GM12878 (cell line): ENCODE measurements around the gene CDH4. TPM values are rescaled to one million over a fixed set of nuclear protein-coding genes. Genes with fewer than 3 reads are reported as not detected.

Experiments used
- ATAC-seq: fragments of 200-7000 bp; cut with Tn5 transposase; 3 replicates; pipeline ENCODE4 v1.9.1; 2020; ENCODE audit warnings: mild to moderate bottlenecking, moderate library complexity
- BruUV-seq: library from RNA; stranded (reverse); fragments of 400-500 nt; replicated peaks from 2 replicates; lab custom pipeline; 2021; lab: Mats Ljungman, UMichigan
- CTCF ChIA-PET: fragments of 300-600 bp; sonication (Branson Sonifier 250); formaldehyde crosslinking; extraction: SDS; loops from one replicate; lab custom pipeline; 2021; ENCODE audit warnings: inconsistent platforms; lab: Yijun Ruan, JAX
- POLR2A ChIA-PET: fragments of 350-600 bp; formaldehyde crosslinking; extraction: SDS; loops from one replicate; lab custom pipeline; 2021; ENCODE audit warnings: inconsistent platforms; lab: Charles Lee
- RAD21 ChIA-PET: fragments of 300-600 bp; sonication (Branson Sonifier 250); formaldehyde crosslinking; loops from one replicate; lab custom pipeline; 2023; ENCODE audit warnings: antibody characterized with exemption; ENCODE audit not compliant: unreplicated experiment; lab: Charles Lee
- SMC1A ChIA-PET: fragments of 300-600 bp; sonication (Branson Sonifier 250); formaldehyde crosslinking; loops from one replicate; lab custom pipeline; 2023; ENCODE audit not compliant: unreplicated experiment, uncharacterized antibody; lab: Charles Lee
- DNase-seq: peaks from one replicate; pipeline ENCODE4 v3.0.0-alpha.2; 2011; ENCODE audit warnings: low read depth, low spot score
- FAIRE-seq: peaks from 3 replicates; lab custom pipeline; 2011; peaks lifted over from hg19 to GRCh38; lab: Jason Lieb, UNC
- H2AFZ ChIP-seq: 2 replicates; pipeline ENCODE4 v1.6.0; 2011; ENCODE audit warnings: low read depth, low read length, control low read depth; ENCODE audit not compliant: control insufficient read depth
- H3K27ac ChIP-seq: 2 replicates; pipeline ENCODE4 v1.5.1; 2011; ENCODE audit warnings: control low read depth; ENCODE audit not compliant: control insufficient read depth, insufficient read depth
- H3K27me3 ChIP-seq, 2 experiments: replicated peaks in 1 of 2; 2 replicates each; pipeline versions ENCODE4 v1.6.0 to v1.6.1; 2011; ENCODE audit warnings: low read length in 1 of 2; ENCODE audit not compliant: control insufficient read depth in 2 of 2, insufficient read depth in 2 of 2
- H3K36me3 ChIP-seq, 2 experiments: 2 replicates each; pipeline ENCODE4 v1.5.1; 2011; ENCODE audit warnings: low read length in 1 of 2; ENCODE audit not compliant: control insufficient read depth in 2 of 2, insufficient read depth in 2 of 2
- H3K4me1 ChIP-seq: 2 replicates; pipeline ENCODE4 v1.6.1; 2011; ENCODE audit warnings: mild to moderate bottlenecking, low read length, moderate library complexity, mixed read lengths; ENCODE audit not compliant: control insufficient read depth, insufficient read depth
- H3K4me2 ChIP-seq: 2 replicates; pipeline ENCODE4 v1.6.0; 2011; ENCODE audit warnings: control low read depth; ENCODE audit not compliant: control insufficient read depth, insufficient read depth
- H3K4me3 ChIP-seq: fragments of 200-600 bp; sonication (generic); 2 replicates; pipeline ENCODE4 v1.5.1; 2016
- H3K79me2 ChIP-seq: 2 replicates; pipeline ENCODE4 v1.6.0; 2011; ENCODE audit warnings: low read length; ENCODE audit not compliant: control insufficient read depth, insufficient read depth
- H3K9ac ChIP-seq: 2 replicates; pipeline ENCODE4 v1.8.0; 2011; ENCODE audit warnings: low read length, control low read depth, mixed read lengths; ENCODE audit not compliant: control insufficient read depth, insufficient read depth
- H3K9me3 ChIP-seq: replicated peaks from 3 replicates; pipeline ENCODE4 v1.5.1; 2011; ENCODE audit warnings: mild to moderate bottlenecking, low read length; ENCODE audit not compliant: control insufficient read depth, insufficient read depth
- H4K20me1 ChIP-seq: 2 replicates; pipeline ENCODE4 v1.6.0; 2011; ENCODE audit not compliant: control insufficient read depth, insufficient read depth
- BCLAF1 ChIP-seq: fragments of 450-650 bp; IDR thresholded peaks from 2 replicates; pipeline ENCODE4 v1.6.1; 2017; ENCODE audit warnings: antibody characterized with exemption, mild to moderate bottlenecking, moderate library complexity
- CEBPZ ChIP-seq: fragments of 150-350 bp; IDR thresholded peaks from 2 replicates; pipeline ENCODE4 v1.6.1; 2016; ENCODE audit warnings: low read depth, low read length
- ESRRA ChIP-seq: IDR thresholded peaks from 2 replicates; pipeline ENCODE4 v1.6.1; 2012; ENCODE audit warnings: mild to moderate bottlenecking, low read length, improper control_type of control experiment
- MEF2B ChIP-seq: fragments of 450-650 bp; IDR thresholded peaks from 2 replicates; pipeline ENCODE4 v1.6.1; 2018; ENCODE audit warnings: mild to moderate bottlenecking, moderate library complexity; ENCODE audit not compliant: partially characterized antibody, poor library complexity, severe bottlenecking
- SMAD1 ChIP-seq: fragments of 450-650 bp; IDR thresholded peaks from 2 replicates; pipeline ENCODE4 v1.6.1; 2018; ENCODE audit warnings: mild to moderate bottlenecking, low read depth; ENCODE audit not compliant: partially characterized antibody
- WGBS: methylation state at CpG from one replicate; pipeline ENCODE4 v1.1.6; 2016; ENCODE audit warnings: low lambda C conversion rate; ENCODE audit not compliant: insufficient replicate concordance, insufficient coverage; ENCODE audit errors: missing lambda C conversion rate; 5-methylcytosine and 5-hydroxymethylcytosine counted together
- in situ Hi-C: fragments of 300-500 bp; cut with MboI; formaldehyde crosslinking; loops from 9 replicates; pipeline ENCODE4 v1.14.3; 2018; ENCODE audit warnings: mixed read lengths
- intact Hi-C: fragments of 100-400 bp; cut with micrococcal nuclease; formaldehyde crosslinking; loops from one replicate; pipeline ENCODE4 v1.14.2; 2022; ENCODE audit not compliant: unreplicated experiment
- polyA plus RNA-seq, 11 experiments: library from polyadenylated mRNA; depleted of rRNA in 4 of 11; unstranded in 6 of 11; stranded (reverse) in 5 of 11; fragments of >200 nt; fragmentation: Nextera tagmentation in 4 of 11; fragmentation: Illumina TruSeq in 1 of 11; extraction: Ambion mirVana in 4 of 11; extraction: Trizol in 1 of 11; gene quantifications; 1 replicate in 1 of 11; 2 replicates in 10 of 11; pipeline versions ENCODE4 v1.2.1 to v1.2.3, GENCODE V29; 2011 to 2016; ENCODE audit warnings: inconsistent platforms in 2 of 11, missing spikeins in 2 of 11, low read depth in 1 of 11
- total RNA-seq, 4 experiments: library from RNA; depleted of rRNA in 3 of 4; stranded (reverse); fragments of >200 nt in 3 of 4; fragmentation: Illumina TruSeq in 1 of 4; extraction: Trizol in 1 of 4; gene quantifications; 2 replicates each; pipeline versions ENCODE4 v1.2.1 to v1.2.3, GENCODE V29; 2013 to 2021
- TF ChIP-seq, protein P1 (sequence below): fragments of 450-650 bp; IDR thresholded peaks from 2 replicates; pipeline ENCODE4 v1.6.1; 2018; ENCODE audit warnings: mild to moderate bottlenecking, low read depth, moderate library complexity; ENCODE audit not compliant: partially characterized antibody

CDH4 gene
- total and polyA plus RNA-seq, 10 of the 15 experiments (the other 5 are each of a cell fraction or from before 2014, with no cell fraction given): not detected

DNA sequence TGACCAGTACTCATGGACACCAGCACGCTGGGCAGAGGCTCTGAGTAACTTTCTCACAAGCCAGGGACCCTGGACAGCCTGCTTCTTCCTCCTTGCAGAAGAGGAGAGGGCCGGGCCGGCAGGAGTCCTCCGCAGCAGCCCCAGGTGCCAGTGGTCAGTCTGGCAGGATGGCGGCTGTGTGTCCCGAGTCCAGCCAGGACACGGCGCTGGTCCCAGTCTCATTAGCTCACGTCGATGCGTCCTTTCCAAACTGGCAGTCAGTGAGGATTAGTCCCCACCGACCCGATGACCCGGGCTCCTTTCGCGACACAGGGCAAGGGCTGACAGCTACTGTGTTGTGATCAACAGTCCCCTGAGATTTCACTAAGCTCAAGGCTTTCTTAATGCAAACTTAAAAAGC lies 546.6 kb downstream of the CDH4 start (continued):
- TF ChIP-seq BCLAF1 (no peak), ESRRA (no peak)

DNA sequence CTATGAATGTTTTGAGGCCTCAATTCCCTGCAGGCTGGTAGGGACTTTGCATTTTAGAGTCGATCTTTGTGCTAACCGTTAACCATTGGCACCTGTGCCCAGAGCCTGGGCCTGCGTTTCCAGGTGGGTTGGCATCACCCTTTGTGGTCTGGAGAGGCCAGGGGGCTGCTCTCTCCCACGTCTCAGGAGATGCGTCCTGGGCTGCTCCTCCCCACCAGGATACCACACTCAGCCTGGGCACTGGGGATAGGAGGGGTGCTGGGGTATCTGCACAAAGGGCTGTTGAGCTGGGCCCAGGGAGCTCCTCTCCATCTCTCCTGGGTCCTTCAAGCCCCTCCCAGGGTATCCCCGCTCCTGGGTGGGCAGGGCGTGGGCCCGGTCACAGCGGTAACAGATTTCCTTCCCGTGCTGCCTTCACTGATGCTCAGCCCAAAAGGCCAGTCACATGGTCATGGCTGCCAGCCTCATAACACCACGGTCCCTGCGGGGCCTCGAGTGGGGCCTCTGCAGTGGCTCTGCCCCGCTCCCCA lies 547.4 kb downstream of the CDH4 start:
- ATAC-seq: no peak
- DNase-seq: no peak
- TF ChIP-seq SMAD1 (no peak), CEBPZ (no peak), MEF2B (no peak)
- TF ChIP-seq, protein P1, sequence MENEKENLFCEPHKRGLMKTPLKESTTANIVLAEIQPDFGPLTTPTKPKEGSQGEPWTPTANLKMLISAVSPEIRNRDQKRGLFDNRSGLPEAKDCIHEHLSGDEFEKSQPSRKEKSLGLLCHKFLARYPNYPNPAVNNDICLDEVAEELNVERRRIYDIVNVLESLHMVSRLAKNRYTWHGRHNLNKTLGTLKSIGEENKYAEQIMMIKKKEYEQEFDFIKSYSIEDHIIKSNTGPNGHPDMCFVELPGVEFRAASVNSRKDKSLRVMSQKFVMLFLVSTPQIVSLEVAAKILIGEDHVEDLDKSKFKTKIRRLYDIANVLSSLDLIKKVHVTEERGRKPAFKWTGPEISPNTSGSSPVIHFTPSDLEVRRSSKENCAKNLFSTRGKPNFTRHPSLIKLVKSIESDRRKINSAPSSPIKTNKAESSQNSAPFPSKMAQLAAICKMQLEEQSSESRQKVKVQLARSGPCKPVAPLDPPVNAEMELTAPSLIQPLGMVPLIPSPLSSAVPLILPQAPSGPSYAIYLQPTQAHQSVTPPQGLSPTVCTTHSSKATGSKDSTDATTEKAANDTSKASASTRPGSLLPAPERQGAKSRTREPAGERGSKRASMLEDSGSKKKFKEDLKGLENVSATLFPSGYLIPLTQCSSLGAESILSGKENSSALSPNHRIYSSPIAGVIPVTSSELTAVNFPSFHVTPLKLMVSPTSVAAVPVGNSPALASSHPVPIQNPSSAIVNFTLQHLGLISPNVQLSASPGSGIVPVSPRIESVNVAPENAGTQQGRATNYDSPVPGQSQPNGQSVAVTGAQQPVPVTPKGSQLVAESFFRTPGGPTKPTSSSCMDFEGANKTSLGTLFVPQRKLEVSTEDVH: no peak
- ChIA-PET CTCF (no interaction called here), POLR2A (no interaction called here), SMC1A (no interaction called here), RAD21 (no interaction called here)
- intact Hi-C loops (no loop called here), in situ Hi-C loops (loop anchor here (5.0 kb wide), 1 partner anchor 48 kb away; no protein-coding TSS in a partner anchor)
- H3K27me3 ChIP-seq: no peaks in the 10 kb centered on the region
- no TSS peak for BruUV-seq
- H3K4me2 ChIP-seq: no peak overlapping the region
- 27% methylated on average over 14 of the region's 14 CpGs for WGBS
- no peaks in the 10 kb centered on the region for H3K79me2 ChIP-seq
- H2AFZ ChIP-seq: no peak overlapping the region
- FAIRE-seq: no peak
- H3K36me3 ChIP-seq: no peaks in the 10 kb centered on the region
- no peak overlapping the region for H3K4me3 ChIP-seq
- no peak overlapping the region for H3K27ac ChIP-seq
- H4K20me1 ChIP-seq: no peaks in the 10 kb centered on the region
- no peaks in the 10 kb centered on the region for H3K9me3 ChIP-seq
- H3K9ac ChIP-seq: no peak overlapping the region
- H3K4me1 ChIP-seq: no peaks in the 10 kb centered on the region
